Parathyroid adenoma (tissue), 2 donors: Measurements from ENCODE around the gene DUS2.

Experiments used
- H2AFZ ChIP-seq: fragments of 300-600 bp; sonication (generic); one replicate; pipeline ENCODE4 v1.7.0; 2017; ENCODE audit warnings: antibody characterized with exemption, mild to moderate bottlenecking
- H3K27ac ChIP-seq: fragments of 300-600 bp; sonication (generic); one replicate; pipeline ENCODE4 v1.7.0; 2017
- H3K27me3 ChIP-seq: fragments of 300-600 bp; sonication (generic); one replicate; pipeline ENCODE4 v1.7.0; 2017; ENCODE audit warnings: low read length; ENCODE audit not compliant: control insufficient read depth, insufficient read depth
- H3K36me3 ChIP-seq: fragments of 300-600 bp; sonication (generic); one replicate; pipeline ENCODE4 v1.7.0; 2017; ENCODE audit warnings: low read length; ENCODE audit not compliant: control insufficient read depth, insufficient read depth
- H3K4me1 ChIP-seq: fragments of 300-600 bp; sonication (generic); one replicate; pipeline ENCODE4 v1.7.0; 2017; ENCODE audit warnings: control low read depth
- H3K4me2 ChIP-seq: fragments of 300-600 bp; sonication (generic); one replicate; pipeline ENCODE4 v1.7.0; 2017; ENCODE audit warnings: low read length
- H3K4me3 ChIP-seq: fragments of 300-600 bp; sonication (generic); one replicate; pipeline ENCODE4 v1.7.0; 2017; ENCODE audit warnings: low read depth, low read length
- H3K79me2 ChIP-seq: fragments of 300-600 bp; sonication (generic); one replicate; pipeline ENCODE4 v1.7.0; 2017; ENCODE audit warnings: control low read depth
- H3K9ac ChIP-seq: fragments of 300-600 bp; sonication (generic); one replicate; pipeline ENCODE4 v1.7.0; 2017; ENCODE audit warnings: mild to moderate bottlenecking
- H3K9me3 ChIP-seq: fragments of 300-600 bp; sonication (generic); one replicate; pipeline ENCODE4 v1.7.0; 2017; ENCODE audit warnings: low read length; ENCODE audit not compliant: control insufficient read depth
- TF ChIP-seq, protein P1 (sequence below): fragments of 300-600 bp; sonication (generic); IDR thresholded peaks from one replicate; pipeline ENCODE4 v1.7.0; 2017; ENCODE audit warnings: antibody characterized with exemption, mild to moderate bottlenecking
- donor health status: primary hyperparathyroidism.

Gene DUS2

DNA sequence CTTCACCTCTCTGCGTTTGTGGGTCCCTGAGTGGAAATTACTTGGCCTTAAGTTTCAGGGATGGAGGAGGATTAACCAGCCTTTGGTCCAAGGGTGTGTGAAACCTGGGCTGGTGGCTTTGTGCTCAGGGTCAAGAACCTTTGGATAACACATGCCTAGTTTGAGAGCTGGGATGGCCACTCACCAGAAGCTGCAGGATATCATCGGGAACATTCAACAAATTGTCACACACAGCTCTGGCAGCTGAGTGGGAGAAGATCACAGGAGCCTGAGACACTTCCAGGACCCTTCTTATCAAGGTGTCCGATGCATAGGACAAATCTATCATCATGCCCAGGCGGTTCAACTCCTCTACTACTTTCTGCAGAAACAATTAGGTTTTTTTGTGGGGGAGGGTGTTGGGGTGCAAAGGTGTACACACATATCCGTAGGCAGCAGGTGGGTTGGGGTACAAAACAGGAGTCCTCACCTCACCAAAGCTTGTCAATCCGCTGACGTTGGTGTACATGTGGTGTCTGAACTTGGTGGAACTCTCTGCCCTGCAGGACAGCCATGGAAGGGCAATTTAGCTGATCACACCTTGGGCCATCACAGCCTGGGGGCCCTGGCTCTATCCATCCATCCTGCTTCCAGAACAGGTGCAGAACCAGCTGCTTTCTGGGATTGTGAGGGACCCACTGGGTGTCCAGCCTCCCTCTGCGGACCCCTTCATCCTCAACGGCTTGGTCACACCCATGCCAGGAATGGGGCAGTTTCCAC lies 45.4 kb upstream of the DUS2 start:
- Histone ChIP-seq H3K9ac (no peak overlapping the region), H3K36me3 (no peaks in the 10 kb centered on the region), H3K4me2 (no peak overlapping the region), H3K9me3 (no peaks in the 10 kb centered on the region), H3K27ac (no peak overlapping the region), H3K4me3 (no peak overlapping the region), H2AFZ (no peak overlapping the region), H3K4me1 (no peaks in the 10 kb centered on the region), H3K79me2 (no peaks in the 10 kb centered on the region), H3K27me3 (no peaks in the 10 kb centered on the region)
- TF ChIP-seq, protein P1, sequence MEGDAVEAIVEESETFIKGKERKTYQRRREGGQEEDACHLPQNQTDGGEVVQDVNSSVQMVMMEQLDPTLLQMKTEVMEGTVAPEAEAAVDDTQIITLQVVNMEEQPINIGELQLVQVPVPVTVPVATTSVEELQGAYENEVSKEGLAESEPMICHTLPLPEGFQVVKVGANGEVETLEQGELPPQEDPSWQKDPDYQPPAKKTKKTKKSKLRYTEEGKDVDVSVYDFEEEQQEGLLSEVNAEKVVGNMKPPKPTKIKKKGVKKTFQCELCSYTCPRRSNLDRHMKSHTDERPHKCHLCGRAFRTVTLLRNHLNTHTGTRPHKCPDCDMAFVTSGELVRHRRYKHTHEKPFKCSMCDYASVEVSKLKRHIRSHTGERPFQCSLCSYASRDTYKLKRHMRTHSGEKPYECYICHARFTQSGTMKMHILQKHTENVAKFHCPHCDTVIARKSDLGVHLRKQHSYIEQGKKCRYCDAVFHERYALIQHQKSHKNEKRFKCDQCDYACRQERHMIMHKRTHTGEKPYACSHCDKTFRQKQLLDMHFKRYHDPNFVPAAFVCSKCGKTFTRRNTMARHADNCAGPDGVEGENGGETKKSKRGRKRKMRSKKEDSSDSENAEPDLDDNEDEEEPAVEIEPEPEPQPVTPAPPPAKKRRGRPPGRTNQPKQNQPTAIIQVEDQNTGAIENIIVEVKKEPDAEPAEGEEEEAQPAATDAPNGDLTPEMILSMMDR = no peak

DNA sequence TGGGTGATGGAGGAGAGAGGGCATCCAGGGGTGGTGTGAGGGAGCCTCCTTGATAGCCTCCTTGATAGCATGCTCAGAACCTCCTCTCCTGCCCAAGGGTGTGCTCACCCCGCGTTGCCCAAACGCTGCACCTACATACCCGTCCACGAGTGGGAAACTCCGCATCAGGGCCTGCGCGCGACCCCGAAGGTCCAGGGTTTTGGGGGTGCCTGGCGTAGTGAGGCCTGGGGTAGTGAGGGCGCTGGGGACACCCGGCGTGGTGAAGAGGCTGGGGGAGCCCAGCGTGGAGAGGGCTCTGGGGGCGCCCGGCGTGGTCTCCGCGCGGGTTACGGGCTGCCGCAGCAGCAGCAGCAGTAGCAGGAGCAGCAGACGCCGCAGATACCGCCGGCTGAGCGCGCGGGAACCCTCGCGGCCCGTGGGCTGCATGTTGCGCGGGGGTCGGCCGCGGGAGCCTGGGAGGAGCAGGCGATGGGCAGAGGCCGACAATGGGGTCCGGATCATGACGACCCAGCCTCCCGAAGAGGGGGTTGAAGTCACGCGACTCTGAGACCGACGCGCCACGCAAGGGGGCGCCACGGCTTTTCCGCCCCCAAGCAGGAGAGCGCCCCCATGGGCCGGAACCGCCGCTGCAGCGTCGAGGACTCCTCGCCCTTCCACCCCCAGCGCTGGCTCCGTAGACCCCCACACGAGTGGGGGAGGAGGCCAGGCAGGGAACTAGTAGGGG lies 43.0 kb upstream of the DUS2 start, which contains the start of gene DPEP3:
TSS of gene DPEP3 (minus strand) at position 545 of the 724 bp plus-strand sequence. CDS start at position 426, 119 bp downstream.
- H3K36me3 ChIP-seq = no peaks in the 10 kb centered on the region
- H3K9me3 ChIP-seq = no peaks in the 10 kb centered on the region
- no peak within 1 kb of the TSS for H3K27ac ChIP-seq
- no peaks in the 10 kb centered on the region for H3K79me2 ChIP-seq
- H2AFZ ChIP-seq = no peak within 1 kb of the TSS
- H3K27me3 ChIP-seq = no peaks in the 10 kb centered on the region
- TF ChIP-seq, protein P1 = no peak
- H3K4me2 ChIP-seq = no peak within 1 kb of the TSS
- no peak within 1 kb of the TSS for H3K4me3 ChIP-seq
- H3K4me1 ChIP-seq = no peaks in the 10 kb centered on the region
- no peak within 1 kb of the TSS for H3K9ac ChIP-seq

- H3K4me3 ChIP-seq = no peak overlapping the region
- H3K27ac ChIP-seq = no peak overlapping the region
- no peak overlapping the region for H2AFZ ChIP-seq
- H3K4me2 ChIP-seq = no peak overlapping the region
- no peaks in the 10 kb centered on the region for H3K27me3 ChIP-seq
- TF ChIP-seq, protein P1 = no peak
- no peaks in the 10 kb centered on the region for H3K79me2 ChIP-seq
- no peaks in the 10 kb centered on the region for H3K4me1 ChIP-seq
- H3K9ac ChIP-seq = no peak overlapping the region
- no peaks in the 10 kb centered on the region for H3K9me3 ChIP-seq
- H3K36me3 ChIP-seq = no peaks in the 10 kb centered on the region
These were observed 40.9 kb upstream of the DUS2 start for GRCh38 chr16:67982011-67982696.

DNA sequence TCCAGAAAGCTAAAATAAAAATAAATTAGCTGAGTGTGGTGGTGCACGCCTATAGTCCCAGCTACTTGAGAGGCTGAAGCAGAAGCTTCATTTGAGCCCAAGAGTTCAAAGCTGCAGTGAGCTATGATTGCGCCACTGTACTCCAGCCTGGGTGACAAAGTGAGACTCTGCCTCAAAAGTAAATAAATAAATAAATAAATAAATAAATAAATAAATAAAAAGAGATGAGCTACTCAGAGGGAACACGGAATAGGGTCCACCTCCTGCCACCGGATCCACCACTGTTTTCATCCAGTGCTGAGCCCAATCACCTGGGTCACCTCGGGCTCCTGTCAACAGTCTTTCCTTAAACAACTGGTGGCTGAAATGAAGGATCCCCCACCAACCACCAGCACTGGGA lies 36.1 kb upstream of the DUS2 start:
- Histone ChIP-seq H3K9ac (no peak overlapping the region), H2AFZ (no peak overlapping the region), H3K27ac (no peak overlapping the region), H3K4me2 (no peak overlapping the region), H3K79me2 (no peaks in the 10 kb centered on the region), H3K27me3 (no peaks in the 10 kb centered on the region), H3K4me1 (no peaks in the 10 kb centered on the region), H3K9me3 (no peaks in the 10 kb centered on the region), H3K36me3 (no peaks in the 10 kb centered on the region), H3K4me3 (no peak overlapping the region)
- TF ChIP-seq, protein P1 = no peak
